ENCODE results near the gene TADA2A. TPM values are rescaled to one million over a fixed set of nuclear protein-coding genes. Genes with fewer than 3 reads are reported as not detected.

The TADA2A gene, protein sequence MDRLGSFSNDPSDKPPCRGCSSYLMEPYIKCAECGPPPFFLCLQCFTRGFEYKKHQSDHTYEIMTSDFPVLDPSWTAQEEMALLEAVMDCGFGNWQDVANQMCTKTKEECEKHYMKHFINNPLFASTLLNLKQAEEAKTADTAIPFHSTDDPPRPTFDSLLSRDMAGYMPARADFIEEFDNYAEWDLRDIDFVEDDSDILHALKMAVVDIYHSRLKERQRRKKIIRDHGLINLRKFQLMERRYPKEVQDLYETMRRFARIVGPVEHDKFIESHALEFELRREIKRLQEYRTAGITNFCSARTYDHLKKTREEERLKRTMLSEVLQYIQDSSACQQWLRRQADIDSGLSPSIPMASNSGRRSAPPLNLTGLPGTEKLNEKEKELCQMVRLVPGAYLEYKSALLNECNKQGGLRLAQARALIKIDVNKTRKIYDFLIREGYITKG
- total RNA-seq (2021; fragmentation: NEBNext Ultra II Directional; extraction: Animal tissue kit (Norgen Biotek cat#: 25700)) (18.2 and 18.5 TPM in 2 replicates), polyA plus RNA-seq (2011; rRNA removed) (4.7 and 8.4 TPM in 2 replicates), polyA minus RNA-seq (2011; rRNA and poly(A)+ RNA removed) (37.6 and 43.3 TPM in 2 replicates)
- polyA plus RNA-seq (2011; cell fraction: cytosol; rRNA removed) = 10.1 TPM
- 15.4 TPM for polyA plus RNA-seq (2011; cell fraction: nucleus; rRNA removed)
- 12.9 to 19.6 TPM (median 14.9 TPM) in 4 replicates for polyA plus RNA-seq (2012, experiment 1 of 2)
- polyA plus RNA-seq (2012, experiment 2 of 2) = 7.0 TPM
- polyA plus RNA-seq (2013, experiment 1 of 2) = 14.3 TPM
- 15.0 TPM for polyA plus RNA-seq (2013, experiment 2 of 2)
- polyA minus RNA-seq (2011; cell fraction: cytosol; rRNA and poly(A)+ RNA removed) = 9.5 TPM
- polyA minus RNA-seq (2011; cell fraction: nucleus; rRNA and poly(A)+ RNA removed) = 29.8 TPM
- long read RNA-seq, experiment 1, partial matches to known transcripts = 1 of 6 reads
- long read RNA-seq, experiment 1, other reads (novel, unspliced or antisense) = 5 of 6 reads
- long read RNA-seq, experiment 2, full-length matches to known transcripts = 4 of 6 reads
- long read RNA-seq, experiment 2, partial matches to known transcripts = 1 of 6 reads
- long read RNA-seq, experiment 2, other reads (novel, unspliced or antisense) = 1 of 6 reads

DNA sequence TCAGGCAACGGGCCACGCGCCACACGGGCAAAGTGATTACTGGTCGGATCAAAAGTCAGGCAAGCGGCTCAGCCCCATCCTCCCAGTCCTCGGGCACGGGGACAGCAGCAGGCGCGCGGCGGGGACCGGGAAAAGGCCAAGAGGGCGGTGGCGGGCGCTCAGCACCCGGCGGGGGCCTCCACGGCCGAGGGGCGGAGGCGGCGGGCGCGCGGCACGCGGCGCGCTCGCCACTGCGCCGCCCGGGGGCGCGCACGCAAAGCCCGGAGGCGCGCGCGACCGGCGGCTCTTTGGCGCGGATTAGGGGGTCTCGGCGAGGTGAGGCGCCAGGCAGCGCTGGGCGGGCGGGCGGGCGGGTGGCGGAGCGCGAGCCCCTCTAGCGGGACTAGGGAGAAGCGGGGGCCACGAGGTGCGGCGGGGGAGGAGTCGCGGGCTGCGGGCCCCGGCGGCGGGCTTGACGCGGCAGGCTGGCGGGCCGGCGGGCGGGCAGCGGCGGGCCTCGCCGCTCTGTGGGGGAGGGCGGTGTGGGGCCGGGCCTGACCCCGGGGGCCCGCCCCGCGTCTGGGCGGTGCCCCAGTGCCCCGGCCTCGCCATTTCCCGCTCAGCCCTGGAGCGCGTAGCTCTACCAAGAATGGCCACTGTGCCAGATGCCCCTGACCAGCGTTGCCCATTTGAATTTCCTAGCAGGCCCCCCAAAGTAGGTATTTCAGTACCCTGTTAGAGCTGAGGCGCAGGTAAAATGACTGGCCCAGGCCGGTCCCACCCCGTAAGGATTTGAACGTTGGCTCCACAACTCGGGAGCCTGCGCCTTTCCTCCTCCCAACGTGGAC is at the start of gene TADA2A, which contains the start of gene ACACA:
Gene TADA2A (plus strand): TSS at position 252 of the 827 bp plus-strand sequence. CDS start 4,480 bp downstream, outside the sequence.
Gene ACACA (minus strand): TSS at position 202 of the 827 bp plus-strand sequence. CDS start 537 bp downstream, outside the sequence.
- H3K9ac ChIP-seq (replicated peaks in 1 of 4; ENCODE audit: extremely low read depth in 1 of 4, low read depth in 3 of 4, low read length in 3 of 4) = peak within 1 kb of the TSS; percentile 77 to 90 (median 84)
- peak within 1 kb of the TSS; percentile 99 for H3K18ac ChIP-seq (ENCODE audit: extremely low read depth, low read length)
- FAIRE-seq (no peak), DNase-seq (ENCODE audit: low read depth in 1 of 2, low spot score in 2 of 2) (peak; percentile 25 to 83)
- H2AK5ac ChIP-seq (ENCODE audit: low read depth, low read length) = no peak within 1 kb of the TSS
- peak within 1 kb of the TSS; percentile 1 for H3K23ac ChIP-seq (ENCODE audit: insufficient read length)
- H2BK15ac ChIP-seq (ENCODE audit: low read length) = no peak within 1 kb of the TSS
- H3K79me2 ChIP-seq (ENCODE audit: control insufficient read depth in 1 of 2, insufficient read depth in 2 of 2, low read length in 2 of 2) = peaks cover 0 to 12% of the 10 kb centered on the region in 2 experiments; a peak in 1 of 4 replicates
- H3K4me2 ChIP-seq (ENCODE audit: insufficient read depth in 1 of 2, low read depth in 2 of 2, low read length in 2 of 2) = peak within 1 kb of the TSS; percentile 92 to 96
- H3K27ac ChIP-seq (ENCODE audit: low read depth, low read length) = peak within 1 kb of the TSS; percentile 89
- H3K36me3 ChIP-seq (ENCODE audit: control insufficient read depth in 2 of 4, insufficient read depth in 4 of 4, low read length in 3 of 4) = peaks cover 5 to 9% (median 6%) of the 10 kb centered on the region in 4 experiments; a peak in 5 of 8 replicates
- ChIA-PET CTCF (ENCODE audit: partially characterized antibody) (interaction anchor here (0.6 to 1.3 kb wide), 4 partner anchors 12 to 74 kb away, joined by 3 to 5 read pairs (median 4); no protein-coding TSS in a partner anchor), POLR2A (ENCODE audit: partially characterized antibody) (interaction anchor here (0.6 to 1.5 kb wide), 16 partner anchors 9 to 530 kb away, joined by 3 to 8 read pairs (median 3); partner anchors contain the start of gene C17orf78)
- peaks cover 0 to 3% (median 0%) of the 10 kb centered on the region in 4 experiments; a peak in 2 of 7 replicates for H3K4me1 ChIP-seq (replicated peaks in 1 of 4; ENCODE audit: control insufficient read depth in 3 of 4, insufficient read depth in 4 of 4, low read length in 3 of 4)
- peak within 1 kb of the TSS; percentile 95 for H4K8ac ChIP-seq (ENCODE audit: extremely low read depth, insufficient read depth, low read length)
- H4K20me1 ChIP-seq (replicated peaks in 1 of 2; ENCODE audit: control insufficient read depth in 1 of 2, insufficient read depth in 2 of 2, low read length in 2 of 2) = no peaks in the 10 kb centered on the region
- peak within 1 kb of the TSS; percentile 87 to 93 (median 91) for H3K4me3 ChIP-seq (ENCODE audit: extremely low read depth in 1 of 4, insufficient read depth in 2 of 4, low read depth in 3 of 4, low read length in 4 of 4)
- H4K5ac ChIP-seq (ENCODE audit: insufficient read length, low read depth, low read length) = peak within 1 kb of the TSS; percentile 98
- no peaks in the 10 kb centered on the region for H3K9me3 ChIP-seq (ENCODE audit: insufficient read depth in 2 of 2, low read depth in 1 of 2, low read length in 1 of 2)
- H3K23me2 ChIP-seq (ENCODE audit: low read depth, low read length) = peaks cover 8% of the 10 kb centered on the region
- H3K14ac ChIP-seq (ENCODE audit: insufficient read length) = peak within 1 kb of the TSS; percentile 99
- no peaks in the 10 kb centered on the region for H3K27me3 ChIP-seq (replicated peaks in 1 of 4; ENCODE audit: control insufficient read depth in 3 of 4, extremely low read depth in 1 of 4, insufficient read depth in 3 of 4, low read length in 3 of 4)
- H2BK20ac ChIP-seq (ENCODE audit: low read length) = no peak within 1 kb of the TSS
- peak within 1 kb of the TSS; percentile 77; the same call in 1 of the 2 replicates for H2BK5ac ChIP-seq (ENCODE audit: low read depth, low read length)
- H3K79me1 ChIP-seq (ENCODE audit: low read depth, low read length) = peaks cover 5% of the 10 kb centered on the region
- H3K56ac ChIP-seq (replicated peaks; ENCODE audit: insufficient read length, low read depth, low read length) = peak within 1 kb of the TSS; percentile 90
- 0 out of 2 replicates have a peak within 1 kb of the TSS, but pooled peaks have one; percentile 35 for H2BK12ac ChIP-seq (ENCODE audit: low read depth, low read length)
- H4K91ac ChIP-seq (replicated peaks; ENCODE audit: insufficient read length, low read length) = peak within 1 kb of the TSS; percentile 95
- peak within 1 kb of the TSS; percentile 83 for H2BK120ac ChIP-seq (replicated peaks; ENCODE audit: low read depth, low read length)
- 1% methylated on average over 43 of the region's 98 CpGs; no CpG with 5 or more reads in 1 of the 2 experiments for WGBS, 2 experiments (ENCODE audit: extremely low coverage in 1 of 2, insufficient coverage in 1 of 2, insufficient read length in 1 of 2, insufficient replicate concordance in 2 of 2, low coverage in 1 of 2, low lambda C conversion rate in 2 of 2, missing lambda C conversion rate in 1 of 2)
- H2AFZ ChIP-seq (ENCODE audit: low read length) = peak within 1 kb of the TSS; percentile 53
- H3K4ac ChIP-seq (replicated peaks; ENCODE audit: insufficient read length, low read depth, low read length) = peak within 1 kb of the TSS; percentile 98
- TF ChIP-seq JUND (IDR thresholded peaks at IDR 0.05; ENCODE audit: low read length) (no peak), HDAC2 (IDR thresholded peaks at IDR 0.05; ENCODE audit: borderline replicate concordance in 1 of 2, low read depth in 2 of 2, low read length in 2 of 2) (no peak; a peak in 1 of 4 replicates), SUZ12 (IDR thresholded peaks at IDR 0.05; ENCODE audit: low read length) (no peak), CBX8 (IDR thresholded peaks at IDR 0.05; ENCODE audit: borderline replicate concordance, low read depth, low read length) (no peak)
